Panc1 (cell line): ENCODE data around the gene CDKAL1.

Source experiments
- CTCF ChIP-seq: fragments of 450-650 bp; IDR thresholded peaks from 2 replicates; pipeline ENCODE4 v1.5.1; 2017; ENCODE audit warnings: mild to moderate bottlenecking
- TCF7L2 ChIP-seq: IDR thresholded peaks from 2 replicates; pipeline ENCODE4 v1.6.1; 2011; ENCODE audit warnings: mild to moderate bottlenecking, low read depth, low read length, inconsistent platforms

- TF ChIP-seq CTCF, result no peak
- TF ChIP-seq TCF7L2, result no peak
Observed at GRCh38 chr6:20791074-20791473, 256.8 kb downstream of the CDKAL1 start.
